H9 (cell line): Measurements from ENCODE around the gene SIX5. TPM values are rescaled to one million over a fixed set of nuclear protein-coding genes. Genes with fewer than 3 reads are reported as not detected.

Experiments used
- DNase-seq: peaks from one replicate; pipeline ENCODE4 v3.0.0-alpha.2; 2017
- H2AFZ ChIP-seq: one replicate; pipeline ENCODE4 v1.6.1; 2013; ENCODE audit warnings: mild to moderate bottlenecking, low read length, control low read depth, moderate library complexity
- H2AK5ac ChIP-seq: 2 replicates; pipeline ENCODE4 v1.6.1; 2013; ENCODE audit warnings: low read length, control low read depth, mixed read lengths; ENCODE audit not compliant: insufficient read length
- H2BK120ac ChIP-seq: one replicate; pipeline ENCODE4 v1.6.1; 2013; ENCODE audit warnings: low read depth, mild to moderate bottlenecking, low read length, control low read depth, inconsistent platforms; ENCODE audit not compliant: poor library complexity, severe bottlenecking
- H2BK12ac ChIP-seq: 2 replicates; pipeline ENCODE4 v1.6.1; 2013; ENCODE audit warnings: low read length, control low read depth, mixed read lengths, low read depth; ENCODE audit not compliant: insufficient read length
- H2BK15ac ChIP-seq: 2 replicates; pipeline ENCODE4 v1.6.1; 2013; ENCODE audit warnings: low read depth, low read length, control low read depth
- H2BK20ac ChIP-seq: one replicate; pipeline ENCODE4 v1.6.1; 2013; ENCODE audit warnings: low read depth, mild to moderate bottlenecking, low read length, control low read depth, inconsistent platforms; ENCODE audit not compliant: poor library complexity, severe bottlenecking
- H2BK5ac ChIP-seq: 2 replicates; pipeline ENCODE4 v1.6.1; 2013; ENCODE audit warnings: low read length, control low read depth, mixed read lengths; ENCODE audit not compliant: insufficient read length
- H3K14ac ChIP-seq: 2 replicates; pipeline ENCODE4 v1.6.1; 2013; ENCODE audit warnings: low read length, control low read depth; ENCODE audit not compliant: insufficient read depth
- H3K18ac ChIP-seq: 2 replicates; pipeline ENCODE4 v1.6.1; 2013; ENCODE audit warnings: low read depth, mild to moderate bottlenecking, mixed read lengths, low read length, control low read depth; ENCODE audit not compliant: insufficient read length
- H3K23ac ChIP-seq: 2 replicates; pipeline ENCODE4 v1.6.1; 2013; ENCODE audit warnings: low read length, control low read depth, mixed read lengths, low read depth; ENCODE audit not compliant: insufficient read length
- H3K23me2 ChIP-seq: 2 replicates; pipeline ENCODE4 v1.6.1; 2013; ENCODE audit warnings: low read depth, mild to moderate bottlenecking, mixed read lengths, low read length, control low read depth; ENCODE audit not compliant: insufficient read length, poor library complexity, severe bottlenecking
- H3K27ac ChIP-seq: 2 replicates; pipeline ENCODE4 v1.5.1; 2013; ENCODE audit warnings: low read length, control low read depth, mixed read lengths, low read depth; ENCODE audit not compliant: insufficient read length
- H3K27me3 ChIP-seq: 2 replicates; pipeline ENCODE4 v1.6.1; 2013; ENCODE audit warnings: low read length, control low read depth, inconsistent platforms; ENCODE audit not compliant: insufficient read depth
- H3K4ac ChIP-seq: 2 replicates; pipeline ENCODE4 v1.6.1; 2013; ENCODE audit warnings: low read depth, mild to moderate bottlenecking, control low read depth, inconsistent platforms, low read length, moderate library complexity
- H3K4me1 ChIP-seq: 2 replicates; pipeline ENCODE4 v1.6.1; 2013; ENCODE audit warnings: low read length, control low read depth, inconsistent platforms; ENCODE audit not compliant: insufficient read depth
- H3K4me2 ChIP-seq: 2 replicates; pipeline ENCODE4 v1.6.1; 2013; ENCODE audit warnings: low read length, control low read depth, mixed read lengths; ENCODE audit not compliant: insufficient read length, insufficient read depth
- H3K56ac ChIP-seq: 2 replicates; pipeline ENCODE4 v1.6.1; 2013; ENCODE audit warnings: low read depth, mild to moderate bottlenecking, mixed read lengths, low read length, control low read depth; ENCODE audit not compliant: insufficient read length
- H3K79me1 ChIP-seq: 2 replicates; pipeline ENCODE4 v1.6.1; 2013; ENCODE audit warnings: low read depth, mild to moderate bottlenecking, moderate library complexity, low read length, control low read depth, inconsistent platforms; ENCODE audit not compliant: insufficient read depth, poor library complexity, severe bottlenecking
- H3K79me2 ChIP-seq: 2 replicates; pipeline ENCODE4 v1.6.1; 2013; ENCODE audit warnings: low read length, control low read depth, inconsistent platforms; ENCODE audit not compliant: insufficient read depth
- H3K9ac ChIP-seq: 2 replicates; pipeline ENCODE4 v1.6.1; 2013; ENCODE audit warnings: low read length, control low read depth, mixed read lengths; ENCODE audit not compliant: insufficient read length; ENCODE audit errors: extremely low read depth
- H3K9me3 ChIP-seq: one replicate; pipeline ENCODE4 v1.6.1; 2013; ENCODE audit warnings: low read depth, low read length, inconsistent platforms; ENCODE audit not compliant: control insufficient read depth
- H3T11ph ChIP-seq: one replicate; pipeline ENCODE4 v1.6.1; 2013; ENCODE audit warnings: mild to moderate bottlenecking, low read length, control low read depth, inconsistent platforms
- H4K20me1 ChIP-seq: one replicate; pipeline ENCODE4 v1.6.1; 2013; ENCODE audit not compliant: control insufficient read depth, insufficient read length, insufficient read depth
- H4K5ac ChIP-seq: 2 replicates; pipeline ENCODE4 v1.6.1; 2013; ENCODE audit warnings: low read depth, mild to moderate bottlenecking, mixed read lengths, low read length, control low read depth; ENCODE audit not compliant: insufficient read length
- H4K8ac ChIP-seq: replicated peaks from 2 replicates; pipeline ENCODE4 v1.6.1; 2013; ENCODE audit warnings: low read length, control low read depth, mixed read lengths, low read depth; ENCODE audit not compliant: insufficient read length
- H4K91ac ChIP-seq: 2 replicates; pipeline ENCODE4 v1.6.1; 2013; ENCODE audit warnings: low read depth, mild to moderate bottlenecking, moderate library complexity, mixed read lengths, low read length, control low read depth; ENCODE audit not compliant: insufficient read length
- H3K27ac Mint-ChIP-seq, 3 experiments: 2 replicates in 2 of 3; 3 replicates in 1 of 3; pipeline ENCODE4 v1.8.0; 2020 to 2021; ENCODE audit warnings: mixed read lengths in 3 of 3, mild to moderate bottlenecking in 1 of 3, moderate library complexity in 1 of 3
- H3K27me3 Mint-ChIP-seq: 2 replicates; pipeline ENCODE4 v1.8.0; 2021; ENCODE audit warnings: low read depth, mild to moderate bottlenecking, moderate library complexity, mixed read lengths
- H3K36me3 Mint-ChIP-seq, 3 experiments: 2 replicates in 2 of 3; 3 replicates in 1 of 3; pipeline ENCODE4 v1.8.0; 2020 to 2021; ENCODE audit warnings: low read depth in 3 of 3, mixed read lengths in 3 of 3; ENCODE audit not compliant: insufficient read depth in 1 of 3
- H3K4me1 Mint-ChIP-seq, 2 experiments: 2 replicates each; pipeline ENCODE4 v1.8.0; 2020; ENCODE audit warnings: mixed read lengths in 2 of 2
- H3K4me3 Mint-ChIP-seq, 2 experiments: 2 replicates in 1 of 2; 3 replicates in 1 of 2; pipeline ENCODE4 v1.8.0; 2020 to 2021; ENCODE audit warnings: mild to moderate bottlenecking in 2 of 2, mixed read lengths in 2 of 2, moderate library complexity in 1 of 2
- H3K9me3 Mint-ChIP-seq, 2 experiments: 2 replicates in 1 of 2; 3 replicates in 1 of 2; pipeline ENCODE4 v1.8.0; 2020; ENCODE audit warnings: mild to moderate bottlenecking in 2 of 2, mixed read lengths in 2 of 2, moderate library complexity in 1 of 2
- WGBS: extraction: QIAGEN DNeasy Blood & Tissue Kit; methylation state at CpG from one replicate; pipeline ENCODE4 v1.1.7; 2013; ENCODE audit warnings: missing lambda C conversion rate, low lambda C conversion rate, mixed read lengths; ENCODE audit not compliant: insufficient read length; ENCODE audit errors: extremely low coverage; 5-methylcytosine and 5-hydroxymethylcytosine counted together
- total RNA-seq: library from RNA; stranded (reverse); gene quantifications from 2 replicates; pipeline ENCODE4 v1.2.1, GENCODE V29; 2021
- TF ChIP-seq, protein P1 (sequence below): fragments of 200-600 bp; sonication (generic); conservative IDR thresholded peaks from 3 replicates; pipeline ENCODE4 v1.8.0; 2021; ENCODE audit warnings: antibody characterized with exemption, mild to moderate bottlenecking

SIX5 gene
- total RNA-seq, 1 experiment from 2014 or later = 41.7 TPM

GRCh38 chr19:45814166-45814780 lies 45.2 kb upstream of the SIX5 start:
- no peak overlapping the region for H2AFZ ChIP-seq
- no peak overlapping the region for H2BK120ac ChIP-seq
- Mint-ChIP-seq H3K9me3 (no peaks in the 10 kb centered on the region), H3K27me3 (peaks cover 7% of the 10 kb centered on the region), H3K4me1 (peaks cover 25 to 38% of the 10 kb centered on the region in 2 experiments), H3K4me3 (peak overlapping the region; percentile 85 to 95), H3K27ac (no peak overlapping the region), H3K36me3 (peaks cover 1 to 9% (median 7%) of the 10 kb centered on the region in 3 experiments; a peak in 3 of 7 replicates)
- H2BK12ac ChIP-seq = no peak overlapping the region
- no CpG with 5 or more reads among the region's 12 CpGs for WGBS
- no peaks in the 10 kb centered on the region for H3K79me1 ChIP-seq
- no peak overlapping the region for H3K18ac ChIP-seq
- H2BK20ac ChIP-seq = no peak overlapping the region
- no peak overlapping the region for H3K4ac ChIP-seq
- no peak overlapping the region for H4K5ac ChIP-seq
- H3K23ac ChIP-seq = no peak overlapping the region
- H4K8ac ChIP-seq = no peak overlapping the region
- no peak overlapping the region for H2BK5ac ChIP-seq
- peak overlapping the region; percentile 39; the same call in 1 of the 2 replicates for H3K14ac ChIP-seq
- no peak overlapping the region for H3T11ph ChIP-seq
- H2AK5ac ChIP-seq = no peak overlapping the region
- H4K20me1 ChIP-seq = no peaks in the 10 kb centered on the region
- H3K9ac ChIP-seq = peak overlapping the region; percentile 63
- peak overlapping the region; percentile 12 for H3K4me2 ChIP-seq
- peaks cover 13% of the 10 kb centered on the region for H3K23me2 ChIP-seq
- DNase-seq = no peak
- no peak overlapping the region for H2BK15ac ChIP-seq
- H3K4me1 ChIP-seq = 0 out of 2 replicates have a peak, but pooled peaks cover 1% of the 10 kb centered on the region
- no peaks in the 10 kb centered on the region for H3K9me3 ChIP-seq
- no peaks in the 10 kb centered on the region for H3K27me3 ChIP-seq
- H4K91ac ChIP-seq = no peak overlapping the region
- H3K79me2 ChIP-seq = no peaks in the 10 kb centered on the region
- TF ChIP-seq, protein P1, sequence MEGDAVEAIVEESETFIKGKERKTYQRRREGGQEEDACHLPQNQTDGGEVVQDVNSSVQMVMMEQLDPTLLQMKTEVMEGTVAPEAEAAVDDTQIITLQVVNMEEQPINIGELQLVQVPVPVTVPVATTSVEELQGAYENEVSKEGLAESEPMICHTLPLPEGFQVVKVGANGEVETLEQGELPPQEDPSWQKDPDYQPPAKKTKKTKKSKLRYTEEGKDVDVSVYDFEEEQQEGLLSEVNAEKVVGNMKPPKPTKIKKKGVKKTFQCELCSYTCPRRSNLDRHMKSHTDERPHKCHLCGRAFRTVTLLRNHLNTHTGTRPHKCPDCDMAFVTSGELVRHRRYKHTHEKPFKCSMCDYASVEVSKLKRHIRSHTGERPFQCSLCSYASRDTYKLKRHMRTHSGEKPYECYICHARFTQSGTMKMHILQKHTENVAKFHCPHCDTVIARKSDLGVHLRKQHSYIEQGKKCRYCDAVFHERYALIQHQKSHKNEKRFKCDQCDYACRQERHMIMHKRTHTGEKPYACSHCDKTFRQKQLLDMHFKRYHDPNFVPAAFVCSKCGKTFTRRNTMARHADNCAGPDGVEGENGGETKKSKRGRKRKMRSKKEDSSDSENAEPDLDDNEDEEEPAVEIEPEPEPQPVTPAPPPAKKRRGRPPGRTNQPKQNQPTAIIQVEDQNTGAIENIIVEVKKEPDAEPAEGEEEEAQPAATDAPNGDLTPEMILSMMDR = no peak
- H3K56ac ChIP-seq = no peak overlapping the region
- H3K27ac ChIP-seq = no peak overlapping the region
